ENCODE measurements around the gene AGAP1.

The AGAP1 gene

GRCh38 chr2:235500761-235501672, 7.2 kb downstream of the AGAP1 start:
- TF ChIP-seq CTCF (IDR thresholded peaks at IDR 0.05; ENCODE audit: insufficient read depth, low read depth, low read length, missing control alignments), result no peak
- no peak overlapping the region for H3K4me3 ChIP-seq (ENCODE audit: low read length)
- peak; percentile 54 for DNase-seq (ENCODE audit: low read depth)

GRCh38 chr2:235501673-235502031, 7.8 kb downstream of the AGAP1 start:
- DNase-seq (ENCODE audit: low read depth), result no peak
- no peak for TF ChIP-seq CTCF (IDR thresholded peaks at IDR 0.05; ENCODE audit: insufficient read depth, low read depth, low read length, missing control alignments)
- H3K4me3 ChIP-seq (ENCODE audit: low read length), result no peak overlapping the region

- H3K4me3 ChIP-seq (ENCODE audit: low read length), result no peak overlapping the region
- DNase-seq (ENCODE audit: low read depth), result no peak
- no peak for TF ChIP-seq CTCF (IDR thresholded peaks at IDR 0.05; ENCODE audit: insufficient read depth, low read depth, low read length, missing control alignments)
These were observed 8.5 kb downstream of the AGAP1 start for GRCh38 chr2:235502336-235502735.

- no peak for TF ChIP-seq CTCF (IDR thresholded peaks at IDR 0.05; ENCODE audit: insufficient read depth, low read depth, low read length, missing control alignments)
- no peak overlapping the region for H3K4me3 ChIP-seq (ENCODE audit: low read length)
- no peak for DNase-seq (ENCODE audit: low read depth)
These were observed 10.8 kb downstream of the AGAP1 start for GRCh38 chr2:235504441-235505180.

- no peak for TF ChIP-seq CTCF (IDR thresholded peaks at IDR 0.05; ENCODE audit: insufficient read depth, low read depth, low read length, missing control alignments)
- no peak overlapping the region for H3K4me3 ChIP-seq (ENCODE audit: low read length)
- DNase-seq (ENCODE audit: low read depth), result no peak
These were observed 11.4 kb downstream of the AGAP1 start for GRCh38 chr2:235505181-235505741.

GRCh38 chr2:235506291-235506996, 12.6 kb downstream of the AGAP1 start:
- no peak overlapping the region for H3K4me3 ChIP-seq (ENCODE audit: low read length)
- TF ChIP-seq CTCF (IDR thresholded peaks at IDR 0.05; ENCODE audit: insufficient read depth, low read depth, low read length, missing control alignments), result no peak
- DNase-seq (ENCODE audit: low read depth), result no peak

All from epithelial cell of esophagus (primary cell).